LNCaP clone FGC (cell line): Measurements from ENCODE around the gene MYOM3.

Experiments used
- DNase-seq: peaks from one replicate; pipeline ENCODE4 v3.0.0-alpha.2; 2011; ENCODE audit warnings: low read depth
- H3K4me3 ChIP-seq: 2 replicates; pipeline ENCODE4 v1.5.1; 2011; ENCODE audit warnings: mild to moderate bottlenecking, low read depth, low read length, control low read depth
- CTCF ChIP-seq: IDR thresholded peaks from 2 replicates; pipeline ENCODE4 v1.5.1; 2012; ENCODE audit warnings: mild to moderate bottlenecking; ENCODE audit not compliant: control insufficient read depth, insufficient read depth; ENCODE audit errors: extremely low read depth

Gene MYOM3

GRCh38 chr1:24111996-24112779, at the start of gene MYOM3:
TSS of gene MYOM3 (minus strand) at chr1:24112135. CDS start at chr1:24108636, 3,499 bp downstream.
- no peak for DNase-seq
- peak; percentile 51 for TF ChIP-seq CTCF
- H3K4me3 ChIP-seq = no peak within 1 kb of the TSS

- H3K4me3 ChIP-seq = no peak overlapping the region
- no peak for TF ChIP-seq CTCF
- DNase-seq = peak; percentile 54
Measured at GRCh38 chr1:24161270-24161669, 49.3 kb upstream of the MYOM3 start.

GRCh38 chr1:24159366-24159765, 47.4 kb upstream of the MYOM3 start:
- no peak for DNase-seq
- H3K4me3 ChIP-seq = no peak overlapping the region
- TF ChIP-seq CTCF = no peak

GRCh38 chr1:24157918-24158481, 46.1 kb upstream of the MYOM3 start:
- H3K4me3 ChIP-seq = no peak overlapping the region
- no peak for DNase-seq
- no peak for TF ChIP-seq CTCF

- no peak overlapping the region for H3K4me3 ChIP-seq
- DNase-seq = no peak
- TF ChIP-seq CTCF = no peak
Measured at GRCh38 chr1:24156542-24157260, 44.8 kb upstream of the MYOM3 start.

- no peak for DNase-seq
- H3K4me3 ChIP-seq = no peak overlapping the region
- TF ChIP-seq CTCF = no peak
Measured at GRCh38 chr1:24155011-24155782, 43.3 kb upstream of the MYOM3 start.
